Peyer's patch (tissue), 4 donors: ENCODE results near the gene PA2G4.

ENCODE experiments used
- POLR2A ChIP-seq, 2 donors: fragments of 450-650 bp; IDR thresholded peaks; one replicate each; pipeline ENCODE4 v1.5.1; 2017; ENCODE audit warnings: antibody characterized with exemption in 2 of 2, mild to moderate bottlenecking in 2 of 2, moderate library complexity in 2 of 2
- TF ChIP-seq, protein P1 (sequence below), 6 experiments: fragments of 450-650 bp in 4 of 6; fragments of 200-600 bp in 2 of 6; sonication (generic) in 1 of 6; IDR thresholded peaks; one replicate each; pipeline ENCODE4 v1.5.1; 2017 to 2019; ENCODE audit warnings: antibody characterized with exemption in 6 of 6, mild to moderate bottlenecking in 3 of 6, moderate library complexity in 1 of 6

DNA sequence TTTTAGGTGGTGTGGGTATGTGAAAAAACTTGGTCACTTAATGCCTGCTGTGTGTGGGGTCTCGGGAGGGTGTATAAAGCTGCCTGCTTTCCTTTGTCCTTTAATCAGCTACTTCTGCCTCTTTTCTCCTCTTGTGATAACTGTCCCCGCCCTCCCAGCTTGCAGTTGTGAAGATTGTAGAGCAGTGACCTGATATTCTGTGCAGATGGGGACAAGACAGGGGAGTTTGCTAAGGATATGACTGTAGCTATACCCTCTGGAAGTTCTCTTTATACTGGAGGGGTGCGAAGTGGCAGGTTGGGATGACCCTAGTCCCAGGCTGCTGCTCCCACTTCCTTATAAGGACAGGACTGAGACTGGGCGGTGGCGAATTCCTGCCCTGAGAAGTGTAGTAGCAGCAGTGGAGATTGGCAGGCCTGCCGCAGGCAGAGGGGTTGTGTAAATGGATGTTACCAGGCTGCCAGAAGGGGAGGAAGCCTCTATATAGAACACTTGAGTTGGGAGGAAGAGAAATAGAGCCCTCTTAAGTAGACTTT lies 54.6 kb downstream of the PA2G4 start:
- TF ChIP-seq, protein P1, sequence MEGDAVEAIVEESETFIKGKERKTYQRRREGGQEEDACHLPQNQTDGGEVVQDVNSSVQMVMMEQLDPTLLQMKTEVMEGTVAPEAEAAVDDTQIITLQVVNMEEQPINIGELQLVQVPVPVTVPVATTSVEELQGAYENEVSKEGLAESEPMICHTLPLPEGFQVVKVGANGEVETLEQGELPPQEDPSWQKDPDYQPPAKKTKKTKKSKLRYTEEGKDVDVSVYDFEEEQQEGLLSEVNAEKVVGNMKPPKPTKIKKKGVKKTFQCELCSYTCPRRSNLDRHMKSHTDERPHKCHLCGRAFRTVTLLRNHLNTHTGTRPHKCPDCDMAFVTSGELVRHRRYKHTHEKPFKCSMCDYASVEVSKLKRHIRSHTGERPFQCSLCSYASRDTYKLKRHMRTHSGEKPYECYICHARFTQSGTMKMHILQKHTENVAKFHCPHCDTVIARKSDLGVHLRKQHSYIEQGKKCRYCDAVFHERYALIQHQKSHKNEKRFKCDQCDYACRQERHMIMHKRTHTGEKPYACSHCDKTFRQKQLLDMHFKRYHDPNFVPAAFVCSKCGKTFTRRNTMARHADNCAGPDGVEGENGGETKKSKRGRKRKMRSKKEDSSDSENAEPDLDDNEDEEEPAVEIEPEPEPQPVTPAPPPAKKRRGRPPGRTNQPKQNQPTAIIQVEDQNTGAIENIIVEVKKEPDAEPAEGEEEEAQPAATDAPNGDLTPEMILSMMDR (IDR thresholded peaks at IDR 0.05) = no peak
- peak; percentile 61 to 74 for TF ChIP-seq POLR2A (IDR thresholded peaks at IDR 0.05)
